HG03039 (cell line): ENCODE measurements around the gene CLEC18A.
"Not testable (repeated sequence)": the region's sequence is repeated elsewhere in the genome, so short reads cannot be mapped to it uniquely, and the experiment has no call there.

ENCODE experiments used
- ATAC-seq: cut with Tn5 transposase; IDR thresholded peaks from one replicate; pipeline ENCODE4 v1.9.1; 2021; ENCODE audit warnings: mild to moderate bottlenecking, moderate library complexity; ENCODE audit not compliant: unreplicated experiment

The CLEC18A gene

DNA sequence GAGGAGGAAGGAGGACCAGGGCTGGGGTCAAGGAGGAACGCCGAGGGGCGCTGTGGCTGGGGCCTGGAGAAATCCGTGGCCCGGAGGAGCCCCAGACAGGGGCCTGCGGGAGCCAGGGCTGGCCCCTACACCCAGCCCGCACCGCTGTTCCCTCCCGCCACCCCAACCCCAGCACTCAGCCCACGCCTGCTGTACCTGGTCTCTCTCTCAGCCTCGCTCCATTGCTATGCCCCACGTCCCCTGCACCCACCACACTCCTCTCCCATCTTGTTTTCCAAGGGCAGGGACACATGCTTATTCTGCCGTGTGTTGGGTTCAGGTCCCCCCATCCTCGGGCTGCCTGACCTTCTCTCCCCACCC is 518 bp downstream of the CLEC18A start:
- not testable (repeated sequence) for ATAC-seq

DNA sequence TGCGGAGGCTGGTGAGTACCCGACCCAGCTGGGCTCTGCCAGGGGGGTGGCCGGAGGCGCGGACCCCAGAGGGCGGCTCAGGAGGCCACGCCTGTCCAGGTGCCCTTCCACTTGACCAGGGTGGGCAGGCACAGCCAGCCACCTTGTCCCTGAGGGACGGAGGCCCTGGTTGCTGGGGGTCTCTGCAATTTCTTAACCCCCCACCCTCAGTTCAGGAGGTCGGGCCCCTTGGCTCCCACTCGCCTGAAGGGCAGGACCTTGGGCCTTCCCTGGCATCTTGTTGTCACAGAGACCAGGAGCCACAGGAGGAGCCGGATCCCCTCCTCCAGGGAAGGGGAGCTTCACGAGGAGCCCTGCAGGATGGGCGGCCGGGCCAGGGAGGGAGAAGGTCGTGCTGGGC is 982 bp downstream of the CLEC18A start:
- ATAC-seq, result not testable (repeated sequence)

DNA sequence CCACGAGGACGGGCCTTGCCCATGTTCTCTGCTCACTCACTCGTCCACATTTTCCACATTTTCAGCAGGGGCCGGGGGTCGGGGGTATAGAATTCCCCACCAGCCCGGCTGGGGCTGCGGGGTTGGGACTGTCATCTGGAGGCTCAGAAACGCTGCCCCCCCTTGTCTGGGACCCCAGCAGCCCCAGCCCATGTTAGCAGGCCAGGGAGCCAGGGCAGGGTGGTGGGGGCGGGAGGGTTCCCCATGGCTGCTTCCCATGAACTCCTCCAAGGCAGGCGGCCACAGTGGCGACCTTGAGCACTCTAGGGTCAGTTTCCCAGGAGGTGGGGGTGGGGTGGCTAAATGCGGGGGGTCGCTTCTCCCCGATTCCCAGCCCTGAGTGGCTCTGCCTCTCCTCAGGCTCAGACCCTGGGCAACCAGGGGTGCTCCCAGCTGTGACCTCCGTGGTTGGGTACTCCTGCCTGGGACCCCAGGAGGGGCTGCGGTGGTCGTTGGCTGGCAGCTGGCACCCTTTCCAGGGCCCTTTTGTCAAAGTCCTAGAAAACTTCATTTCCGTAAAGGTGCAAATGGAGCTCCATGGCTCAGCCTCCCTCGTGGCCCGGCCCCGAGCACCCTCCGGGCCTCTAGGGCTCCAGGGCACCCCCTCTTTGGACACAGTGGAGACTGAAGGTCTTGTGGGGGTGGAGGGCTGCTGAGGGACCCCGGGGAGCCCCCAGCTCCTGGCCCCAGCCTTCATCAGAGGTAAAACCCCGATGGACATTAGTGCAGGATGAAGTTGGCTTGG is 1.6 kb downstream of the CLEC18A start:
- not testable (repeated sequence) for ATAC-seq

DNA sequence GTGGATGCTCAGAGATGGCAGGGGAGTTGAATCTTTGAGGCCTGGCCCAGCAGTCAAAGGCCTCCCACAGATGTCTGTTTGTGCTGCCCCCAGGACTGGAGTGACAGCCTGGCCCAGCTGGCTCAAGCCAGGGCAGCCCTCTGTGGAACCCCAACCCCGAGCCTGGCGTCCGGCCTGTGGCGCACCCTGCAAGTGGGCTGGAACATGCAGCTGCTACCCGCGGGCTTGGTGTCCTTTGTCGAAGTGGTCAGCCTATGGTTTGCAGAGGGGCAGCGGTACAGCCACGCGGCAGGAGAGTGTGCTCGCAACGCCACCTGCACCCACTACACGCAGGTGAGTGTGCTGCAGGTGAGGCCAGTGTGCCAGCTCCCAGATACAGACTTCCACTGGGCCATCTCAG is 3.1 kb downstream of the CLEC18A start:
- not testable (repeated sequence) for ATAC-seq

DNA sequence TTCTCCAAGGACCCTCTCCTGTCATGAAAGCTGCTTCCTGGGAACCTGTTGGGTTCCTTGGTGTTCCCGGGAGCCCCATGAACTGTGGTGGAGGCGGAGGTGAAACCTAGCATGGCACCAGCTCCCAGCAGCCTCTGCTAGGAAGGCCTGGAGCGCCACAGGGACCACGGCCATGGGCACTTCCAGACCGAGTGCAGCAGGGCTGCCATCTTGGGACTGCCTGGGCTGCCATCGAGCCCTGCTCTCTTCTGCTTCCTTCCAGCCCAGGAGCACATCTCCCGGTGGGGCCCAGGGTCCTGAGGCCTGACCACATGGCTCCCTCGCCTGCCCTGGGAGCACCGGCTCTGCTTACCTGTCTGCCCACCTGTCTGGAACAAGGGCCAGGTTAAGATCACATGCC is 12.2 kb downstream of the CLEC18A start:
- ATAC-seq, result not testable (repeated sequence)

DNA sequence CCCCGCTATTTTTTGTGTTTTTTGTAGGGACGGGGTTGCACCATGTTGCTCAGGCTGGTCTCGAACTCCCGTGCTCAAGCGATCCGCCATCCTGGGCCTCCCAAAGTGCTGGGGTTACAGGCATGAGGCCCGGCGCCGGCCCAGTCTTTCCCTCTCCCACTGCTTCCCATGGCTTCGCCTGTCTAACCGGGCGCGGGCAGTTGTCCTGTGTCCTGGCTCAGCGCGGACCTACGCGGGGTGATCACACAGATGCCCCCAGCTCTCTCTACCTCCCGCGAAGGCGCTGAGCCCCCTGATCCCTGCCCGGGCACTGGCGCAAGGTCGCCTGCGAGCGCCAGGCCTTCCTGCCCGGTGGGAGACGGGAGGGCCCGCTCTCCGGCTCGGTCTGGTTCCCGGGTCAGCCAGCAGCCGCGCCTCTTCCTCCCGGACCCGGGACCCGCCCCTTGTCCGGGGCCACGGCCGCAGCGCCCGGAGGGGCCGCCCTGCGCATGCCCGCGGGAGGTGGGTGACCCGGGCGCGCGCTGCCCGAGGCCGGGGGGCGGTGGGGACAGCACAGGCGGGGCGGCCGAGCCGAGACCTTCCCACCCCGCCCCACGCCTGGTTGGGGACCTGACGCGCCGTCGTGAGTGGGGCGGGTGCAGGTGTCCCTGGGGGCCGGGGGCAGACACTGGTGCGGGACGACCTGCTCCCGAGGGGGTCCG is 14.0 kb downstream of the CLEC18A start:
- not testable (repeated sequence) for ATAC-seq

DNA sequence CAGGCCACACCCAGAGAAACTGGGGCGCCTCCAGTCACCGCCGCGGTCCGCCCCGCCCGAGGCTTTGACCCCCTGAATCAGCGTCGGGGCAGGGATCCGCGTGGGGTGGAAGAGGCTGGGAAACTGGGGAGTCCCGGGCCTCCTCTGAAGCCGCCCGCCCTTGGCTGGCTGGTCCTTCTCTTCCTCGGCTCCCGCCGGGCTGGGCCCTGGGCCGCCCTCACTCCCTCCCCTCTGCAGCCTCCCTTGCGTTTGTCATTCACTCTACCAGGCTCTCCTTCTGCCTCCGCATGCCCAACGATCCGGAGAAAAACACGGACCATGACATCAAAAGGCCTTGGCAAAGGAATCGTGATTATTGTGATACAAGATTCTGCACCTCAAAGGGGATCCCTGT is 14.5 kb downstream of the CLEC18A start:
- ATAC-seq, result not testable (repeated sequence)

DNA sequence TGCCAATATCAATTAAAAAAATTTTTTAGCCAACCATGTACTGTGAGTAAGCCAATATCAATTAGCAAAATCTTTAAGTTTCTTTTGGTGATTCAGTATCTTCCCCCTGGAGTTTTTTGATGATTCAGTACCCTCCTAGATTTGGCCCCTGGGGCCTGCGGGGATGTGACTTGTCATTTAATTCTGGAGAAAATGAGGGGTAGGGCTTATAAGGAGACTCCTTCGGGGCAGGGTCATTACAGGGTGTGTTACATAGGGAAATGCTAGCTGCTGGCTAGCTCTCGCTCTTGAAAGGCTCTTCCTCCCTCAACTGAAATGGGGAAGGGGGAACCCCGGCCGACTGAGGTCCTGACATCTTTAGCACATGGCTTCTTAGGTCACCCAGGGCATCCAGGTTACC is 16.6 kb downstream of the CLEC18A start:
- ATAC-seq, result not testable (repeated sequence)

DNA sequence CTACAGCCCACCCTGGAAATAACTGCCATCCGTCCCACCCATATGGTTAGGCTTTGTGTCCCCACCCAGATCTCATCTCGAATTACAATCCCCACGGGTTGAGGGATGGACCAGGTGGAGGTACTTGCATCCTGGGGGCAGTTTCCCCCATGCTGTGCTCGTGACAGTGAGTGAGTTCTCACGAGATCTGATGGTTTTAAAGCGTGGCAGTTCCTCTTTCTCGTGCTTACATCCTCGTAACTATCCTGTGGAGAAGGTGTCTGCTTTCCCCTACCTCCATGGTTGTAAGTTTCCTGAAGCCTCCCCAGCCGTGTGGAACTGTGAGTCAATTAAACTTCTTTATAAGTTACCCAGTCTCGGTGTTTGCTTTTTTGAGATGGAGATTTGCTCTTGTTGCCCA is 17.0 kb downstream of the CLEC18A start:
- ATAC-seq, result not testable (repeated sequence)

DNA sequence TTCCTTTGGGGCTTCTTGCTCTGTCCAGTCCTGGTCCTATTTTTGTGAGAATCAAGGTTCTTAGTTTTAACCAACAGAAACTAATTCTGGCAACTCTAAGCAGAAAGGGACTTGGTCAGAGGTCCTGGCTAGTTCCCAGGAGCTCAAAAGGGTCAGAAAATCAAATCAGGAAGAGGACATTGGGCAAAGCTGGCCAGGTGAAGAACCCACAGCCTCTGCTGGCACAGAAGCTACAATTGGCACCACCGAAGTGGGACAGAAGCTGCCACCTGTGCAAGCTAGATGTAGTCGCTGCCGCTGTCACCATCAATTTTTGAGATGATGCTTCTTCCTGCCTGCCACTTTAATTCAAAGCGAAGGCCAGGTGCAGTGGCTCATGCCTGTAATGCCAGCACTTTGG is 18.5 kb downstream of the CLEC18A start:
- not testable (repeated sequence) for ATAC-seq

DNA sequence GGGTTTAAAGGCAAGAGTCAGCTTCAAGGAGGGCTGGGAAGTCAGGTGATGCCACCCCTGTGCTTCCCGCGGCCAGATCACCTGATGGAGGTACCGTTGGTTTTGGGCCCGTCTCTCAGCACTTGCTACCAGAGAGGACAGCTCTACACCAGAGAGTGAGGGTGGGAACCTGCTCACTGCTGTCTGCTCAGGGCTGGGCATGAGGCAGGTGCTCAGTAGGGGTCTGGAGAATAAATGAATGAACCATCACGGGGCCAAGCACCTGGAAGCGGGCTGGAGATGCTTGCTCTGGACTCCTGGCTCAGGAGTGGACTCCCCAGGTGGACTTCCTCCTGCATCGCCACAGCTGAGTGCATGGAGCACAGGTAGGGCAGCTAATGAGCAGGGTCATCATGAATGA is 21.0 kb downstream of the CLEC18A start:
- not testable (repeated sequence) for ATAC-seq

DNA sequence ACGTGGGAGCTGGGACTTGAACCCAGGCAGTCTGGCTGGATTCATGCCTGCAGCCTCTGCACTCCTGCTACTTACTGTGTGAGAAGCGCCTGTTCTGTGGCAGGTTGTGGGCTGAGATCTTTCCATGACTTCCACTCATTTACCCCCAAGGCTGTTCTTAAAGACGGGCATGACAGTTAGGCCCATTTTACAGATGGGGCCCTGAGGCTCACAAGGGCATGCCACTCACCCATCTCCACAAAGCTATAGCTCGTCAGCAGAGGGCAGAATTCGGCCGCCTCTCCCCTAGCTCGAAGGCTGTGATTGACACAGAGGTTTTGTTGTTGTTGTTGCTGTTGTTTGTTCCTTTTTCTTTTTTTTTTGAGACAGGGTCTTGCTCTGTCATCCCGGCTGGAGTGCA is 21.8 kb downstream of the CLEC18A start:
- not testable (repeated sequence) for ATAC-seq

DNA sequence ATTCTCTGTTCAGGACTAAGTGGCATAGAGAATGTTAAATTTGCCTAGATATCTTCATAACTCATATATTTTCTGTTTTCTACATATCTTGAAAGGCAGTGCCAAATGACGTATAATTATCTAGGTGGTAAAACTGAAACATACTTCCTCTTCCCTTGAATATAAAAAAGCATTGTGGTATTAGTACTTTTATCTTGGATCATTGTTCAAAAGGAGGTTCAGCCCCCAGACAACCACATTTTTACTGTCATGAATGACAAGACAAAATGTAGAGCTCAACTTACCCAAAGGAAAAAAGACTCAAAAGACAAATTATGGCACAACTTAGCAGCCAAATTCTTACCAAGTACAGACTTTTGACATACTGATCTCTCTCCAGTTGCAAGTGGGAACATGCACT is 34.1 kb downstream of the CLEC18A start:
- not testable (repeated sequence) for ATAC-seq

DNA sequence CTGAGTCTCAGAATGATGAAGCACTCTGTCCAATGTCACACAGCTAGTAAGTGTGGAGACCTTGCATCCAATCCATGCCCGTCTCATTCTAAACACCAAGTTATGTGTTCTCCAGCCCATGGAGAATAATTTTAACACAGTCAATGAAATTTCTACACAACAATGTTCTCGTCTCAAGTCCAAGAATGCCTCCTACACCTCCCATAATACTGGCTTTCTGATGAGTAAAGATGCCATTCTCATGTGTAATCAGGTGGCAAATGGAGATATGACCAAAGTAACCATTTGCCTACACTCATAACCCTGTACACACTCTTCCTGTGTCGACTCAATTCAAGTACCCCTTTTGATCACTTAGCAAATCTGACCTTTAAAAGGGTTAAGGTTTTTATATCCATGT is 46.8 kb downstream of the CLEC18A start:
- ATAC-seq, result not testable (repeated sequence)

DNA sequence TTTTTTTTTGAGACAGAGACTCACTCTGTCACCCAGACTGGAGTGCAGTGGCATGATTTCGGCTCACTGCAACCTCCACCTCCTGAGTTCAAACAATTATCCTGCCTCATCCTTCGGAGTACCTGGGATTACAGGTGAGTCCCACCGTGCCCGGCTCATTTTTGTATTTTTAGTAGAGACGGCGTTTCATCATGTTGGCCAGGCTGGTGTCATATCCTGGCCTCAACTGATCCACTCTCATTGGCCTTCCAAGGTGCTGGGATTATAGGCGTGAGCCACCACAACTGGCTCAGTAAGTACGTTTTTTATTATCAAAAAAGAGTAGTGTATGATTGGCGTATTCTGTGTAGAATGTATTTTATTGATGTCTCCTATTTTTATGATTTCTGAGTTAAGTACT is 48.7 kb downstream of the CLEC18A start:
- not testable (repeated sequence) for ATAC-seq

DNA sequence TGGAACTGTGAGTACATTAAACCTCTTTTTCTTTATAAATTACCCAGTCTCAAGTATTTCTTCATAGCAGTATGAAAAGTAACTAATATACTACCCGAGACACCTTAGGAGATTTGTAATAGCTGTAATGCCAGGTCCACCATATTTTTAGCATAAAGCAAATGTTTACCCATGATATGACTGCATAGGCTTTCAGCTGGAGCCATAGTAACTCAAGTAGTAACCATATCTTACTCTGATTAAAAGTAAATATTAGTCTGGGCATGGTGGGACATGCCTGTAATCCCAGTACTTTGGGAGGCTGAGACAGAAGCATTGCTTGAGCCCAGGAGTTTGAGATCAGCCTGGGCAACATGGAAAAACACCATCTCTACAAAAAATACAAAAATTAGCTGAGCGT is 52.4 kb downstream of the CLEC18A start:
- not testable (repeated sequence) for ATAC-seq

DNA sequence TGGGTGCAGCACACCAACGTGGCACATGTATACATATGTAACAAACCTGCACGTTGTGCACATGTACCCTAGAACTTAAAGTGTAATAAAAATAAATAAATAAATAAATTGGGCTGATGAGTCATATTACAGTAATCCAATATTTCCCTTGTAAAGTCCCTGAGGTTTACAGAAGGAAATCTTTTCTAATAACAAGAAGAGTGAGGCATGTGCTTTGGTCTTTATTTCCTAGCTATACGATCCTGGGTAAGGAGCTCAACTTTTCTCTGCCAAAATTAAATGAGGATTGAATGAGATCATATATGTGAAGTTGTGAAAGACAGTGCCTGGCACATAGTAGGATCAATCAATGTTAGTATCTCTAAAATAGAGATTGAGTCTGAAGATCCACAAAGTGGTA is 57.5 kb downstream of the CLEC18A start:
- not testable (repeated sequence) for ATAC-seq

DNA sequence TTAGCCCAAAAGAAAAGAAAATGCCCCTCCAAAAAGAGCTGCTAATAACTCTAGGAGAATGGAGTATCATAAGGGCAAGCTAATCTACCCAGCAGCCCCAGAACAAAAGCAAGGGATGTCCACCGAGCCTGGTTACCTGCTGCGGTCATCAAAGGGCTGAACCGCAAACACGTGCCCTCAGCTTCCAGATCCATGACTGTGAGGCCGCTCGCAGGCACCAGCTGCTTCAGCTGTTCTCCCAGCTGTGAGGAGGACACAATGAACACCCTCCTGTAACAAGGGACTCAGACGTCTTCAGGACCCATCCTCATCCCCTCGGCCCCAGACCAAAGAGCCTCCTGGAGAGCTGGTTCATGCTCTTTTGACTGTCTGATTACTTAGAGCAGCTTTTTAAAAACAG is 59.5 kb downstream of the CLEC18A start:
- ATAC-seq, result not testable (repeated sequence)

DNA sequence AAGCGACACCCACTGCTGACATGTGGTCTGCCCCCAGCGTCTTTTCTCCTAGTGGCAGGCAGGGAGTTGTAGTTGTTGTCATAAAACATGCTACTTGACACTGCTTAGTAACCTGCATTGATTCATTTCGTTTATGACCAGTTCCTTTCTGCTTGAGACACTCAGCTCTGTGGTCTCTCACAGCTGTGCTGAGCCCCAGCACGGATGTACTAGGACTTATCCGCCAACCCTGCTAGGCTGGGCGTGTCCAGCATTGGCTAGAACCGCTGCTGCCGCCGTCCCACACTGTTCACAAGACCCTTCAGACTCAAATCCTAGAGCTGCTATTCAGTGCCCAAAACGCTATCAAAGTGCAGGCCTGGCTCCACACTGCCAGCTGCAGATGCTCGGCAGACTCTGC is 60.0 kb downstream of the CLEC18A start:
- ATAC-seq, result not testable (repeated sequence)

DNA sequence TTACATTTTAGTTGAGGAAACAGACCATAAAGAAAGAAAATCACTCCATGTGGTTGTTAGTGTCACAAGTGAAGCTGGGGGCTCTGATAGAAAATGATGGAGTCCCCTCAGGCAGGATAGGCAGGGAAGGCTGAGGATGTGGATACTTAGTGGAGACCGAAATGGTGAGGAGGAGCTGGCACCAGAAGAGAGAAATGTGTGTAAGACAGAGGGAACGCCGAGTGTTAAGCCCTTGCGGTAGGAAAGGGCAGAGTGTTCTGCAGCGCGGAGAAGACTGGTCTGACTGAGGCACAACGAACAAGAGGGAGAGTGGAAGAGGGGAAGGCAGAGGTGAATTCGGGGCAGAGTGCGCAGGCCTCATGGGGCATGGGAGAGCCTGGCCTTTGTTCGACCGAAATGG is 61.2 kb downstream of the CLEC18A start:
- not testable (repeated sequence) for ATAC-seq

DNA sequence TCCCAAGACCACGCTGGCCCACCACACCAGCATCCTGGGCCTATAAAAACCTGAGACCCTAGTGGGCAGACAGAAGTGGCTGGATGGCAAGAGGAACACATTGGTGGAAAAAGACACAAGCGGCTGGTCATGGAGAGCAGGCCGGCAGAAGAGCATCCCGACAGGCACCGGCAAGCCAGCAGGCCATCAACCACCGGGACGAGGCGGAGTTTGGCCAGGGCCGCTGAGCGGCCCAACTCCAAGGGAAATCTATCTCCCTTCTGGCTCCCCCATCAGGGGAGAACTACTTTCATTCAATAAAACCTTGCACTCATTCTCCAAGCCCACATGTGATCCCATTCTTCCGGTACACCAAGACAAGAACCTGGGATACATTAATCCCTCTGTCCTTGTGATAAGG is 61.8 kb downstream of the CLEC18A start:
- not testable (repeated sequence) for ATAC-seq
